Measurements from ENCODE around the gene SLC35G2.
"Not testable (repeated sequence)": the region's sequence is repeated elsewhere in the genome, so short reads cannot be mapped to it uniquely, and the experiment has no call there.

SLC35G2 gene

DNA sequence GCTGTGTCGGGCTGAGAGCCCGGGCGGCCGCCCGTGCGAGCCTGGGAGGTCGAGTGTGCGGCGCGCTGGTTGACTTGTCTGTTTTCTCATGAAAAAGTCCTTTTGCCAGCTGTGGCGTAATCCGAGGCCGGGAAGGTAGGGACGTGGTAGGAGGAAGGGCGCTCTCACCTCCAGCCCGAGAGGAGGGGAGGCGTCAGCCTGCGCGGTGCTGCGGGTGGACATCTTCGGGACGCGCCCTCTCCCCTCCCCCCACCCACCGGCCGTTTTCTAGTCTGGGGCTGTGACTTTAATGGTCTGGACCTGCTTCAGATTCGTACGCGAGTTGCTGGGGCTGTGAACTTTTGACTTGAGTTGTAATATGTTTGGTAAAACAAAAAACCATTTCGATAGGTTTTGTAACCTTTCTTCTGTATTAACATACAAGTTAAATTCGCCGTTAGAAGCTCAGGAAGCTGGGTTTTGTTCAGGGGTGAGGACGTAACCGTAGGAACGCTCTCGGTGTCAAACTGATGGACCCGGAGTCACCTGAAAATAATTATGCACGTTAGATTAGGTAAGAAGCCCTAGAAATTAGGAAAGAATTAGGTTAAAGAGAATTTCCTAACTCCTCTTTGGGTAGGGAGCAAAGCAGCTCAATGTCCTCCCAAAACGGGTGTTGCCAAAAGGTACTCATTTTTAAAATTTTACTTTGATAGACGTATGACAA is 43.8 kb downstream of the SLC35G2 start:
- TF ChIP-seq, protein P1, sequence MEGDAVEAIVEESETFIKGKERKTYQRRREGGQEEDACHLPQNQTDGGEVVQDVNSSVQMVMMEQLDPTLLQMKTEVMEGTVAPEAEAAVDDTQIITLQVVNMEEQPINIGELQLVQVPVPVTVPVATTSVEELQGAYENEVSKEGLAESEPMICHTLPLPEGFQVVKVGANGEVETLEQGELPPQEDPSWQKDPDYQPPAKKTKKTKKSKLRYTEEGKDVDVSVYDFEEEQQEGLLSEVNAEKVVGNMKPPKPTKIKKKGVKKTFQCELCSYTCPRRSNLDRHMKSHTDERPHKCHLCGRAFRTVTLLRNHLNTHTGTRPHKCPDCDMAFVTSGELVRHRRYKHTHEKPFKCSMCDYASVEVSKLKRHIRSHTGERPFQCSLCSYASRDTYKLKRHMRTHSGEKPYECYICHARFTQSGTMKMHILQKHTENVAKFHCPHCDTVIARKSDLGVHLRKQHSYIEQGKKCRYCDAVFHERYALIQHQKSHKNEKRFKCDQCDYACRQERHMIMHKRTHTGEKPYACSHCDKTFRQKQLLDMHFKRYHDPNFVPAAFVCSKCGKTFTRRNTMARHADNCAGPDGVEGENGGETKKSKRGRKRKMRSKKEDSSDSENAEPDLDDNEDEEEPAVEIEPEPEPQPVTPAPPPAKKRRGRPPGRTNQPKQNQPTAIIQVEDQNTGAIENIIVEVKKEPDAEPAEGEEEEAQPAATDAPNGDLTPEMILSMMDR (IDR thresholded peaks at IDR 0.05) = no peak
- TF ChIP-seq ZFX (IDR thresholded peaks at IDR 0.05; ENCODE audit: borderline replicate concordance) = no peak
- peak overlapping the region; percentile 93 for H3K27ac ChIP-seq

DNA sequence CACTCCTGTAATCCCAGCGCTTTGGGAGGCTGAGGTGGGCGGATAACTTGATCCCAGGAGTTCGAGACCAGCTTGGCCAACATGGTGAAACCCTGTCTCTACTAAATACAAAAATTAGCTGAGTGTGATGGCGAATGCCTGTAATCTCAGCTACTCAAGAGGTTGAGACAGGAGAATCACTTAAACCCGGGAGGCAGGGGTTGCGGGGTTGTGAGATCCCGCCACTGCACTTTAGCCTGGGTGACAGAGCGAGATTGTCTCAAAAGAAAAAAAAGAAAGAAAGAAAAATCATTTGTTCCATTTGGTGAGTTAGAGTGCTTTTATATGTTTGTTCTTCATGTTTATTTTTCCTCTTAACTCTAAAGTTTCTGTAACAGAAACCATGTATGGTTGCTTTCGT is 50.4 kb downstream of the SLC35G2 start:
- TF ChIP-seq, protein P1 (IDR thresholded peaks at IDR 0.05) = no peak
- TF ChIP-seq ZFX (IDR thresholded peaks at IDR 0.05; ENCODE audit: borderline replicate concordance) = no peak
- H3K27ac ChIP-seq = no peak overlapping the region

DNA sequence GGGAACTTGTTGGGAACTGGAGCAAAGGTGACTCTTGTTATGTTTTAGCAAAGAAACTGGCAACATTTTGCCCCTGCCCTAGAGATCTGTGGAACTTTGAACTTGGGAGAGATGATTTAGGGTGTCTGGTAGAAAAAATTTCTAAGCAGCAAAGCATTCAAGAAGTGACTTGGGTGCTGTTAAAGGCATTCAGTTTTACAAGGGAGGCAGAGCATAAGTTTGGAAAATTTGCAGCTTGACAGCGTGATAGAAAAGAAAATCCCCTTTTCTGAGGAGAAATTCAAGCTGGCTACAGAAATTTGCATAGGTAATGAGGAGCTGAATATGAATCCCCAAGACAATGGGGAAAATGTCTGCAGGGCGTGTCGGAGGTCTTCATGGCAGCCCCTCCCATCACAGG is 53.3 kb downstream of the SLC35G2 start:
- not testable (repeated sequence) for H3K27ac ChIP-seq

DNA sequence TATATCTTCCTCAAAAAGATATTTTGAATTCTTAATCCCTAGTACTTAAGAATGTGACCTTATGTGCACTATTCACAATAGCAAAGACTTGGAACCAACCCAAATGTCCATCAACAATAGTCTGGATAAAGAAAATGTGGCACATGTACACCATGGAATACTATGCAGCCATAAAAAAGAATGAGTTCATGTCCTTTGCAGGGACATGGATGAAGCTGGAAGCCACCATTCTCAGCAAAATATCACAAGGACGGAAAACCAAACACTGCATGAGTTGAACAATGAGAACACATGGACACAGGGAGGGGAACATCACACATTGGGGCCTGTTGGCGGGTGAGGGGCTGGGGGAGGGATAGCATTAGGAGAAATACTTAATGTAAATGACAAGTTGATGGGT is 60.6 kb downstream of the SLC35G2 start:
- not testable (repeated sequence) for H3K27ac ChIP-seq

DNA sequence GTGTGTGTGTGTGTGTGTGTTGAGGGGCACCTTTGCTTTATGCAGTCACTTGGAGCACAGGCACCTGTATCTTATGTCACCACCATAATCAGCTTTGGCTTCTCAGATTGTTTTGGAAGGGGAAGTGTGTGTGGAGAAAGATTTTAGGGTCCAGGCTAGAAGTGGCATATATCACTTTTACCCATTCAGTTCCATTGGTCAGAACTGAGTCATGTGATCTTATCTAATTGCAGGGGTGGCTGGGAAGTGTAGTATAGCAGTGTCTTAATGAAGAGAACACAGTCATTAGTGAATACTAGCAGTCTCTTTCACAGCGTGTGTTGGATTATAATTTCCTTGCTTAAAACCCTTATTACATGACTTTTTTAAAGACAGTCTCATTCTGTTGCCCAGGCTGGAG is 63.6 kb downstream of the SLC35G2 start:
- TF ChIP-seq, protein P1 (IDR thresholded peaks at IDR 0.05) = no peak
- TF ChIP-seq ZFX (IDR thresholded peaks at IDR 0.05; ENCODE audit: borderline replicate concordance) = no peak
- H3K27ac ChIP-seq = no peak overlapping the region

DNA sequence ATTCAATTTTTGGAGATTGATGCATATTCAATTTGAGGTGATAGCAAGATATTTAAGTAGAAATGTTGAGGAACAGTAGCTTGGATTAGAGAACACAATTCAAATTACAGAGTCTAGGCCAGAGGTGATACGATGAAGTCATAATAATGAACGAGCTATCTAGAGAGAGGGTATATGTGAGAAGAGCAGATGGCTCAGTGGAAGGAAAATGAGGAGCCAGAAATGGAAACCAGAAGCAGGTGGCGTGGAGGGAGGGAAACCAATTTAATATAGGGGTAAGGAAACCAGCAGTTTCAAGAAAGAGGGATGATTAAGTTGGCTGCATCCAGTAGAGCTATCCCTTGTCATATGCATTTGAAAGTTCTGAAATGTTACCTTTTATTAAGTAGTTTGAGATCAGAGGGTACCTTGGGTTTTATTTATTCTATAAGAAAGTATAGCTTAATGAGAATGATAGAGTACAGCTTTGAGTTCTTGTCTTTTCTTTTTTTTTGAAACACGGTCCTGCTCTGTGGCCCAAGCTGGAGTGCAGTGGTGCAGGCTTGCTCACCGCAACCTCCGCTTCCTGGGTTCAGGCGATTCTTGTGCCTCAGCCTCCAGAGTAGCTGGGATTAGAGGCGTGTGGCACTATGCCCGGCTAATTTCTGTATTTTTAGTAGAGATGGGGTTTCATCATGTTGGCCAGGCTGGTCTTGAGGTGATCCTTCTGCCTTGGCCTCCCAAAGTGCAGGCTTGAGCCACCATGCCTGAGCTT is 65.2 kb downstream of the SLC35G2 start:
- H3K27ac ChIP-seq = no peak overlapping the region
- TF ChIP-seq, protein P1 (IDR thresholded peaks at IDR 0.05) = no peak
- no peak for TF ChIP-seq ZFX (IDR thresholded peaks at IDR 0.05; ENCODE audit: borderline replicate concordance)

DNA sequence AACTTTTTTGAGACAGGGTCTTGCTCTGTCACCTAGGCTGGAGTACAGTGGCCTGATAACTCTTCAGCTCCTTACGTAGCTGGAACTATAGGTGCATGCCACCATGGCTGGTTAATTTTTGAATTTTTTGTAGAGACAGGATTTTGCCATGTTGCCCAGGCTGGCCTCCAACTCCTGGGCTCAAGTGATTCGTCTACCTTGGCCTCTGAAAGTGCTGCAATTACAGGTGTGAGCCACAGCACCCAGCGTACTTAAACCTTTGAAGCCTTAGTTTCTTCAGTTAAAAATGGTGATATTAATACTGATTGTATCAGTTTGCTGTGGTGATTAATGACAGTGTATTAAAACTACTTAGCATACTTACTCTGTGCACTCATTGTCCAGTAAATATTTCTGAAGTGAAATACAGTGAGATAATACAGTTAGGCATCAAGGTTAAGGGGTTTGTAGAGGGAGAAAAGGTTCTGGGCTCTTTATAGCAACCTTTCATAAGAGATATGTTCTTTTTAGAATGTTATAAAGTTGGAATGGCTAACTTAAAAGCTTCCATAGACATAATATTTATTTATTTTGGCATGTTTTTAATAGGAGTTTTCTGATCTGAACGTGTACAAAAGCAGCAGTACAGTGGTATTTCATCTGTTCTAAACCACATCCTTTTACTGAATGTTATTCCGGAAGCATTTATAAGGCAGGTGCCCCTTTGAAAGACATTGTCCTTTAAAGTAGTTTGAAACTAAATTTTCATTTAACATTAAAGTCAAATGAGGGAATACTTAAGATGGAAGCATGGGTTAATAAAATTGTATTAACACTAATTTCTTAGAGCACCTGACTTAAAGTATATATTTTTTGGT is 66.7 kb downstream of the SLC35G2 start:
- TF ChIP-seq, protein P1 (IDR thresholded peaks at IDR 0.05) = no peak
- no peak for TF ChIP-seq ZFX (IDR thresholded peaks at IDR 0.05; ENCODE audit: borderline replicate concordance)
- H3K27ac ChIP-seq = no peak overlapping the region

DNA sequence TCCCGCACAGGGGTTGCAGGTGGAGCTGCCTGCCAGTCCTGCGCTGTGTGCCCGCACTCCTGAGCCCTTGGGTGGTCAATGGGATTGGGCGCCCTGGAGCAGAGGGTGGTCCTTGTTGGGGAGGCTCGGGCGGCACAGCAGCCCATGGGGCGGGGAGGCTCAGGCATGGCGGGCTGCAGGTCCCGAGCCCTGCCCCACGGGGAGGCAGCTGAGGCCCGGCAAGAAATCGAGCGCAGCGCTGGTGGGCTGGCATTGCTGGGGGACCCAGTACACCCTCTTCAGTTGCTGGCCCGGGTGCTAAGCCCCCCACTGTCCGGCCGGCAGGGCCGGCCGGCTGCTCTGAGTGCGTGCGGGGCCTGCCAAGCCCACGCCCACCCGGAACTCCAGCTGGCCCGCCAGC is 71.0 kb downstream of the SLC35G2 start:
- TF ChIP-seq, protein P1 (IDR thresholded peaks at IDR 0.05) = no peak
- no peak for TF ChIP-seq ZFX (IDR thresholded peaks at IDR 0.05; ENCODE audit: borderline replicate concordance)
- H3K27ac ChIP-seq = no peak overlapping the region

All from 22Rv1 (cell line).